Stimulated activated CD8-positive, alpha-beta memory T cell treated with anti-CD3 and anti-CD28 coated beads, Interleukin-4, amount 100 ng/mL, for 24 hours (primary cell): ENCODE measurements around the gene GTF2IRD1.
"Not testable (repeated sequence)": the region's sequence is repeated elsewhere in the genome, so short reads cannot be mapped to it uniquely, and the experiment has no call there.

Source experiments
- DNase-seq: peaks from one replicate; pipeline ENCODE4 v3.0.0-alpha.2; 2020; ENCODE audit warnings: low read depth

The GTF2IRD1 gene

GRCh38 chr7:74453322-74454011 lies at the start of gene GTF2IRD1:
GTF2IRD1 (plus strand) TSS chr7:74453906; CDS start chr7:74508081, 54,175 bp downstream.
- DNase-seq, result peak; percentile 21

GRCh38 chr7:74404388-74404700 lies 49.4 kb upstream of the GTF2IRD1 start:
- no peak for DNase-seq

- no peak for DNase-seq
Measured at GRCh38 chr7:74404741-74405140, 49.0 kb upstream of the GTF2IRD1 start.

GRCh38 chr7:74405191-74405898 lies 48.4 kb upstream of the GTF2IRD1 start:
- DNase-seq, result no peak

- DNase-seq, result no peak
Measured at GRCh38 chr7:74405899-74406512, 47.7 kb upstream of the GTF2IRD1 start.

- DNase-seq, result no peak
Measured at GRCh38 chr7:74407958-74408357, 45.7 kb upstream of the GTF2IRD1 start.

- no peak for DNase-seq
Measured at GRCh38 chr7:74409571-74409970, 44.1 kb upstream of the GTF2IRD1 start.

- DNase-seq, result no peak
Measured at GRCh38 chr7:74410772-74411171, 42.9 kb upstream of the GTF2IRD1 start.

- DNase-seq, result not testable (repeated sequence)
Measured at GRCh38 chr7:74411571-74411970, 42.1 kb upstream of the GTF2IRD1 start.

GRCh38 chr7:74412056-74412455 lies 41.6 kb upstream of the GTF2IRD1 start:
- DNase-seq, result no peak

GRCh38 chr7:74412603-74413002 lies 41.1 kb upstream of the GTF2IRD1 start:
- no peak for DNase-seq

GRCh38 chr7:74414595-74415333 lies 38.9 kb upstream of the GTF2IRD1 start:
- not testable (repeated sequence) for DNase-seq

- peak; percentile 11 for DNase-seq
Measured at GRCh38 chr7:74417419-74417971, 36.2 kb upstream of the GTF2IRD1 start.

GRCh38 chr7:74418076-74418475 lies 35.6 kb upstream of the GTF2IRD1 start:
- no peak for DNase-seq

- DNase-seq, result no peak
Measured at GRCh38 chr7:74418538-74418937, 35.2 kb upstream of the GTF2IRD1 start.

GRCh38 chr7:74419232-74419631 lies 34.5 kb upstream of the GTF2IRD1 start:
- DNase-seq, result not testable (repeated sequence)

- no peak for DNase-seq
Measured at GRCh38 chr7:74420006-74420405, 33.7 kb upstream of the GTF2IRD1 start.

GRCh38 chr7:74424291-74424880 lies 29.3 kb upstream of the GTF2IRD1 start:
- DNase-seq, result no peak

- no peak for DNase-seq
Measured at GRCh38 chr7:74428023-74428422, 25.7 kb upstream of the GTF2IRD1 start.

GRCh38 chr7:74429153-74429747 lies 24.5 kb upstream of the GTF2IRD1 start:
- DNase-seq, result no peak

GRCh38 chr7:74430409-74430808 lies 23.3 kb upstream of the GTF2IRD1 start:
- not testable (repeated sequence) for DNase-seq
